Measurements from ENCODE around the gene KRTAP5-6.

DNA sequence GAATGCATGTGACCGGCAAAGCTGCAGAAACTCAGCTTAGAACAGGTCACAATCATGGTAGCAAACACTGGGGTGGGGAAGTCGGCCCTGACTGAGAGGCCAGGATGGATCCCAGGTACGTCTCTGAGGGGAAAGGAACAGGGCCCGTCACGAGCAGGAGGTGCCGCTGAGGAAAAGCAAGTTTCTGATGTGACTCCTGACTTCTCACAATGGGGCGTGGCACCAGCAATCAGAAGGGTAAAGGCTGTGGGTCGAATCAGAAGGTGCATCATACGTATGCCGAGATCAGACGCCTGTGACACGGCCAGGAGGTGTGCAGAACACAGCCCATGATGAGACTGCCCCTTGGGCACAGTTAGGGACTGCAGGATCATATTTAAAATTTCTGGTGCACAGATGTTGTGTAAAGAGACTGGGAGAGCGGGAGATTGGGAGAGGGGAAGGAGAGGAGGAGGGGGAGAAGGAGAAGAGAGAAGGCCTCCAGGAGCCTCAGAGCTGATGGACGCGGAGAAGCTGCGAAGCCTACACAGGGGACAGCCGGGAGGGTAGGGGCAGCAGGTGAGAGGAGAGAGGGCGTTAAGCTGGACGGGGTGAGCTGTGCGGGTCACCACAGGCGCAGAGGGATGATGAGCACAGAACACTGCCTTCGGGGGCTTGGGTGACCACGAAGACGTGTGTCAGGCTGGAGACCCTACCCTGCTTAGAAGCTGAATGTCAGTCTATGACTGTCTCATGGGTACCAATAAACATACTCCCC lies 36.7 kb upstream of the KRTAP5-6 start:
- TF ChIP-seq EP300 (IDR thresholded peaks at IDR 0.05) (no peak), POLR2A (IDR thresholded peaks at IDR 0.05; ENCODE audit: low read length) (no peak), SMC3 (IDR thresholded peaks at IDR 0.05) (no peak), ZSCAN20 (CRISPR knock-in tag; IDR thresholded peaks at IDR 0.05) (no peak), NR3C1 (IDR thresholded peaks at IDR 0.05) (no peak), ZNF302 (CRISPR knock-in tag; IDR thresholded peaks at IDR 0.05) (no peak), RAD21 (conservative IDR thresholded peaks at IDR 0.05 in 1 of 2, IDR thresholded peaks at IDR 0.05 in 1 of 2) (no peak), TFCP2L1 (CRISPR knock-in tag; IDR thresholded peaks at IDR 0.05) (no peak), BHLHE40 (IDR thresholded peaks at IDR 0.05; ENCODE audit: low read depth, low read length) (no peak), PHF8 (IDR thresholded peaks at IDR 0.05; ENCODE audit: borderline replicate concordance, low read depth) (no peak)
- TF ChIP-seq, protein P1, sequence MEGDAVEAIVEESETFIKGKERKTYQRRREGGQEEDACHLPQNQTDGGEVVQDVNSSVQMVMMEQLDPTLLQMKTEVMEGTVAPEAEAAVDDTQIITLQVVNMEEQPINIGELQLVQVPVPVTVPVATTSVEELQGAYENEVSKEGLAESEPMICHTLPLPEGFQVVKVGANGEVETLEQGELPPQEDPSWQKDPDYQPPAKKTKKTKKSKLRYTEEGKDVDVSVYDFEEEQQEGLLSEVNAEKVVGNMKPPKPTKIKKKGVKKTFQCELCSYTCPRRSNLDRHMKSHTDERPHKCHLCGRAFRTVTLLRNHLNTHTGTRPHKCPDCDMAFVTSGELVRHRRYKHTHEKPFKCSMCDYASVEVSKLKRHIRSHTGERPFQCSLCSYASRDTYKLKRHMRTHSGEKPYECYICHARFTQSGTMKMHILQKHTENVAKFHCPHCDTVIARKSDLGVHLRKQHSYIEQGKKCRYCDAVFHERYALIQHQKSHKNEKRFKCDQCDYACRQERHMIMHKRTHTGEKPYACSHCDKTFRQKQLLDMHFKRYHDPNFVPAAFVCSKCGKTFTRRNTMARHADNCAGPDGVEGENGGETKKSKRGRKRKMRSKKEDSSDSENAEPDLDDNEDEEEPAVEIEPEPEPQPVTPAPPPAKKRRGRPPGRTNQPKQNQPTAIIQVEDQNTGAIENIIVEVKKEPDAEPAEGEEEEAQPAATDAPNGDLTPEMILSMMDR (IDR thresholded peaks at IDR 0.05) = no peak
- TF ChIP-seq, protein P2, sequence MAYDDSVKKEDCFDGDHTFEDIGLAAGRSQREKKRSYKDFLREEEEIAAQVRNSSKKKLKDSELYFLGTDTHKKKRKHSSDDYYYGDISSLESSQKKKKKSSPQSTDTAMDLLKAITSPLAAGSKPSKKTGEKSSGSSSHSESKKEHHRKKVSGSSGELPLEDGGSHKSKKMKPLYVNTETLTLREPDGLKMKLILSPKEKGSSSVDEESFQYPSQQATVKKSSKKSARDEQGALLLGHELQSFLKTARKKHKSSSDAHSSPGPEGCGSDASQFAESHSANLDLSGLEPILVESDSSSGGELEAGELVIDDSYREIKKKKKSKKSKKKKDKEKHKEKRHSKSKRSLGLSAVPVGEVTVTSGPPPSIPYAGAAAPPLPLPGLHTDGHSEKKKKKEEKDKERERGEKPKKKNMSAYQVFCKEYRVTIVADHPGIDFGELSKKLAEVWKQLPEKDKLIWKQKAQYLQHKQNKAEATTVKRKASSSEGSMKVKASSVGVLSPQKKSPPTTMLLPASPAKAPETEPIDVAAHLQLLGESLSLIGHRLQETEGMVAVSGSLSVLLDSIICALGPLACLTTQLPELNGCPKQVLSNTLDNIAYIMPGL (CRISPR knock-in tag; IDR thresholded peaks at IDR 0.05; ENCODE audit: borderline replicate concordance) = no peak
- TF ChIP-seq, protein P3, sequence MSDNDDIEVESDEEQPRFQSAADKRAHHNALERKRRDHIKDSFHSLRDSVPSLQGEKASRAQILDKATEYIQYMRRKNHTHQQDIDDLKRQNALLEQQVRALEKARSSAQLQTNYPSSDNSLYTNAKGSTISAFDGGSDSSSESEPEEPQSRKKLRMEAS (IDR thresholded peaks at IDR 0.05) = no peak
- TF ChIP-seq, protein P4, sequence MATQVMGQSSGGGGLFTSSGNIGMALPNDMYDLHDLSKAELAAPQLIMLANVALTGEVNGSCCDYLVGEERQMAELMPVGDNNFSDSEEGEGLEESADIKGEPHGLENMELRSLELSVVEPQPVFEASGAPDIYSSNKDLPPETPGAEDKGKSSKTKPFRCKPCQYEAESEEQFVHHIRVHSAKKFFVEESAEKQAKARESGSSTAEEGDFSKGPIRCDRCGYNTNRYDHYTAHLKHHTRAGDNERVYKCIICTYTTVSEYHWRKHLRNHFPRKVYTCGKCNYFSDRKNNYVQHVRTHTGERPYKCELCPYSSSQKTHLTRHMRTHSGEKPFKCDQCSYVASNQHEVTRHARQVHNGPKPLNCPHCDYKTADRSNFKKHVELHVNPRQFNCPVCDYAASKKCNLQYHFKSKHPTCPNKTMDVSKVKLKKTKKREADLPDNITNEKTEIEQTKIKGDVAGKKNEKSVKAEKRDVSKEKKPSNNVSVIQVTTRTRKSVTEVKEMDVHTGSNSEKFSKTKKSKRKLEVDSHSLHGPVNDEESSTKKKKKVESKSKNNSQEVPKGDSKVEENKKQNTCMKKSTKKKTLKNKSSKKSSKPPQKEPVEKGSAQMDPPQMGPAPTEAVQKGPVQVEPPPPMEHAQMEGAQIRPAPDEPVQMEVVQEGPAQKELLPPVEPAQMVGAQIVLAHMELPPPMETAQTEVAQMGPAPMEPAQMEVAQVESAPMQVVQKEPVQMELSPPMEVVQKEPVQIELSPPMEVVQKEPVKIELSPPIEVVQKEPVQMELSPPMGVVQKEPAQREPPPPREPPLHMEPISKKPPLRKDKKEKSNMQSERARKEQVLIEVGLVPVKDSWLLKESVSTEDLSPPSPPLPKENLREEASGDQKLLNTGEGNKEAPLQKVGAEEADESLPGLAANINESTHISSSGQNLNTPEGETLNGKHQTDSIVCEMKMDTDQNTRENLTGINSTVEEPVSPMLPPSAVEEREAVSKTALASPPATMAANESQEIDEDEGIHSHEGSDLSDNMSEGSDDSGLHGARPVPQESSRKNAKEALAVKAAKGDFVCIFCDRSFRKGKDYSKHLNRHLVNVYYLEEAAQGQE (IDR thresholded peaks at IDR 0.05) = no peak

Measured in A549 (cell line).